ENCODE results near the gene FPR2.
A peak's percentile ranks its signal among the peaks of the same experiment; 100 is the strongest.
"Not testable (repeated sequence)": the region's sequence is repeated elsewhere in the genome, so short reads cannot be mapped to it uniquely, and the experiment has no call there.

Gene FPR2

GRCh38 chr19:51760697-51761356 is at the start of gene FPR2:
Gene FPR2 (plus strand): TSS chr19:51761180. CDS start chr19:51768659, 7,479 bp downstream.
- DNase-seq (ENCODE audit: low read depth) = no peak

DNA sequence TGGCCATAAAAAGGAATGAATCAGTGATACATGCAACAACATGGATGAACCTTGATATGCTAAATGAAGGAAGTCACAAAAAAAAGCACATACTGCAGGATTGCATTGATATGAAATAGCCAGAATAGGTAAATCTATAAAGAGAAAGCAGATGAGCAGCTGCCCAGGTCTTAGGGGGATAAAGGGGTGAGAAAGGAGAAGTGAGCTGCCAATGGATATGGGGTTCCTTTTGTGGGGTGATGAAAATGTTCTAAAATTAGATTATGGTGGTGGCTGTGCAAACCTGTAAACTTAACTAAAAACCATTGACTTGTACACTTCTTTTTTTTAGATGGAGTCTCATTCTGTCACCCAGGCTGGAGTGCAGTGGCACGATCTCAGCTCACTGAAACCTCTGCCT is 49.3 kb upstream of the FPR2 start:
- DNase-seq (ENCODE audit: low read depth) = no peak

GRCh38 chr19:51712461-51713081 is 48.4 kb upstream of the FPR2 start:
- peak; percentile 75 for DNase-seq (ENCODE audit: low read depth)

DNA sequence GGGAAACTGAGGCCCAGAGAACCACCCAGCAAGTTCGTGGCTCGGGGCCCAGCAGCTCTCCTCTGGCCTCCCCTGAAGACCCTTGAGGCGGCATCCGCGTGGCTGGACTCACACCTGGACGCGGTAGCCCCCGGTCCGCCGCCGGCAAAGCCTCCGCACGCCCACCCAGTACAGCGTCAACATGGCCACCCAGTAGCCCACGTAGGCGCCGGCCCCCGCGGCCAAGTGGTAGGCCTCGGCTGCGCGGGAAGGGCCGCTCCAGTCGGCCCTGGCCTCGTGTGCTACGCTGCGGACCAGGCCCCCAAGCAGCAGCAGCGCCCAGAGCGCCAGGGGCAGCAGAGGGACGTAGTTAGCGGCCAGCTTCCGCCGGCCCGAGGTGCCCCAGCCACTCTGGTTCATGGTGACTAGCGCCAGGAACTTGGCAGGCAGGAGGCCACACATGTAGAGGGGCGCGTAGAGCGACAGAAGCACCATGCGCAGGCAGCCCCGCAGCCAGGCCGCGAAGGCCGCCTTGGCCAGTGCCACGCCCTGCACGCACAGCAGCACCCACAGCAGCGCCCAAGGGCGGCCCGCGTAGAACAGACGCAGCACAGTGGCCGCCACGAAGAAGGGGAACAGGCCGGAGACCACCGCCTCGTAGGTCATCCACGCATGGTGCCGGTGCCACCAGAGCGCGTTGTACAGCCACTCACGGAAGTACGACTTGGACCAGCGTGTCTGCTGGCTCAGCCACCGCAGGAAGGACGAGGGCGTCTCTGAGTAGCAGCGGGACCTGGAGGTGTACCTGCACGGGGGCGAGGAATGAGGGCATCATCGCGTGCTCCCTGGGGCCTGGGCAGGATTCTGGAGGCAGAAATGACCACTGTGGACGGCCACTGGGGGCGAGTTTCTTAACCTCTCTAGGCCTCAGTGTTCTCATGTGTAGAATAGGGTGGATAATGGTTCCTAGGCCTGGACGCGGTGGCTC is 47.4 kb upstream of the FPR2 start:
- DNase-seq (ENCODE audit: low read depth) = no peak

GRCh38 chr19:51714848-51715247 is 46.1 kb upstream of the FPR2 start:
- DNase-seq (ENCODE audit: low read depth) = no peak

DNA sequence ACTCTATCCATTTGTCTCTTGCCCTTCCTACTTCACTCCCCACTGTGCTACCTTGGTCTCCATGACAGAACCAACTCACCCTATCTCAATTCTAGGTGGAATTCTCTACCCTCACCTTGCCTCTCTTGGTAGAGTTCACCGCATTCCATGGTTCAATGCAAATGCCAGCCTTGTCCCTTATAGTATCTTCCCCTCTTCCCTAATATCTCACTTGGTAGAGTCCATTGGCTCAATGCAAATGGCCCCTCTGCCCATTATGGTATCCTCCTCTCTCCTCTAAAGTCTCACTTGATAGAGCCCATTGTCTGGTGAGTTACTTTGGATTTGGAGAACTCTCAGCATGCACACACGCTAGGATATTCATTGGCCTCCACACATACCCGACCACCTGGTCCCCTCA is 45.1 kb upstream of the FPR2 start:
- no peak for DNase-seq (ENCODE audit: low read depth)

GRCh38 chr19:51716925-51717324 is 44.1 kb upstream of the FPR2 start:
- no peak for DNase-seq (ENCODE audit: low read depth)

GRCh38 chr19:51719251-51719988 is 41.6 kb upstream of the FPR2 start:
- DNase-seq (ENCODE audit: low read depth) = no peak

- no peak for DNase-seq (ENCODE audit: low read depth)
Measured at GRCh38 chr19:51721905-51722304, 39.1 kb upstream of the FPR2 start.

DNA sequence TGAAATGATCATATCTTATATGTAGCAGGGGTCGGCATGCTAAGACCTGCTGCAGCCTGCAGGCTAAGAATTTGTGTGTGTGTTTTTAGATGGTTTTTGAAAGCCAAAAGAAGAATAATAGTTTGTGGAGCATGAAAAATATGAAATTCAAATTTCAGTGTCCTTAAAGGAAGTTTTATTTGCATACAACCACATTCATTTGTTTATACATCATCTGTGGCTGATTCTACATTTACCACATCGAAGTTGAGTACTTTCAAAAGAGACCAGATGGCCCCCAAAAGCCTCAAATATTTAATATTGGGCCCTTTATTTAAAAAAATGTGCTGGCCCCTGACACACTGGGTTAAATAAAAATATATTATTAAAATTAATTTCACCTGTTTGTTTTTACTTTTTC is 38.5 kb upstream of the FPR2 start:
- DNase-seq (ENCODE audit: low read depth) = no peak

GRCh38 chr19:51724543-51724942 is 36.4 kb upstream of the FPR2 start:
- no peak for DNase-seq (ENCODE audit: low read depth)

DNA sequence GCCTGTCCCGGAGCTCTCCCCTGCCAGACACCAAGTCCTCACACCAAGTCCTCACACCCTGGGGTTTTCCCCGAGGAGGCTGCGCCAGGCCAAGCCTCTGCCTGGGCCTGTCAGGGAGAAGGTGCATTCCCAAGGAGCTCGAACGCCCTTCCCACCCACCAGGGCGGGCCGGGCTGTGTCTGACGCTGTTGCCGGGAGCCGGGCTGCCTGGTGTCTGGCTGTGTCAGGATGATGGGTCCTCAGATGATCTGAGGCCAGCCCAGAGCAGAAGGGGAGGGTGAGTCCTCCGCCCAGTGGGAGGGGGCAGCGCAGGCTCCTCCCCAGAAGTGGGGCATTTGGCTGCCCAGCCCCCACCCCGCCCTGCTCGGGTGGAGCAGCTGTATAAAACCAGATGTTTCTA is 34.9 kb upstream of the FPR2 start:
- peak; percentile 70 for DNase-seq (ENCODE audit: low read depth)

- DNase-seq (ENCODE audit: low read depth) = peak; percentile 57
Measured at GRCh38 chr19:51727349-51727880, 33.6 kb upstream of the FPR2 start.

DNA sequence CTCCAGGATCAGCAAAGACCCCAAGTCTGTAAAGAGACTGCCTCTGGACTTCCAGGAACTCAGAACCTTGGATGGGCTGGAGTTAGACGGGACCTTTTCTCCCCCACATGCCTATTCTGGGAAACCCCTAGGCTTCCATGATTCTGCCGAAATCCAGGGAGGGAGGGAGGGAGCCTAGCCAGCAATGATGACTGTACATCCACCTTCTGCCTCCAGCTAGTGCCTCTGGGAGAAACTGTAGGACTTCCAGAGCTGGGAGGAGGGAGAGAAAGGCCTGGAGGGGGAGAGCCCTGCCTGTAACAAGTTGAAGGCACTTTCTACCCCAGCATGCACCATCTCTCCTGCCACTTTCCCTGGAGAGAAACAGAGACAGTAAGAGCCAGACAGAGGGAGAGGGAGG is 31.2 kb upstream of the FPR2 start:
- peak; percentile 30 for DNase-seq (ENCODE audit: low read depth)

- no peak for DNase-seq (ENCODE audit: low read depth)
Measured at GRCh38 chr19:51733742-51734522, 27.0 kb upstream of the FPR2 start.

GRCh38 chr19:51735759-51736449 is 25.1 kb upstream of the FPR2 start:
- peak; percentile 89 for DNase-seq (ENCODE audit: low read depth)

DNA sequence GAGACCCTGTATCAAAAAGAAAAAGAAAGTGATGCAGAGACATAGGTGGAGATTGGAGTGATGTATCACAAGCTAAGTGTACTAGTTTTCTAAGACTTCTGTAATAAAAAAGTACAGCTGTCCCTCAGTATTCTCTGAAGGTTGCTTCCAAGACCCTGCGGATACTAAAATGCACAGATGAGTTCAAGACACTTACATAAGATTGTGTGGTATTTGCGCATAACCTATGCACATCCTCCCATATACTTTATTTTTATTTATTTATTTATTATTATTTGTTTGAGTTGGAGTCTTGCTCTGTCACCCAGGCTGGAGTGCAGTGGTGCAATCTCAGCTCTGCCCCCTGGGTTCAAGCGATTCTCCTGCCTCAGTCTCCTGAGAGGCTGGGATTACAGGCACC is 23.6 kb upstream of the FPR2 start:
- DNase-seq (ENCODE audit: low read depth) = no peak

DNA sequence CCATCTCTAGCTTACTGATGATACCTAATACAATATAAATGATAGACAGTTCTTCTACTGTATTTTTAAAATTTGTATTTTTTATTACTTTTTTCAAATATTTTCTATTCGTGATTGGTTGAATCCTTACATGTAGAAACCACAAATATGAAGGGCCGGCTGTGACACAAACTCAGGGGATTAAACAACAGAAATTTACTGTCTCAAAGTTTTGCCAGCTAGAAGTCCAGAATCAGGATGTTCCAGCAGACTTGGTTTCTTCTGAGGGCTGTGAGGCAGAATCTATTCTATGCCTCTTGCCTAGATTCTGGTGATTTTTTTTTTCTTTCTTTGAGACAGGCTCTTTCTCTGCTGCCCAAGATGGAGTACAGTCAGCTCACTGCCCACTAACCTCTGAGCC is 23.1 kb upstream of the FPR2 start:
- DNase-seq (ENCODE audit: low read depth) = no peak

DNA sequence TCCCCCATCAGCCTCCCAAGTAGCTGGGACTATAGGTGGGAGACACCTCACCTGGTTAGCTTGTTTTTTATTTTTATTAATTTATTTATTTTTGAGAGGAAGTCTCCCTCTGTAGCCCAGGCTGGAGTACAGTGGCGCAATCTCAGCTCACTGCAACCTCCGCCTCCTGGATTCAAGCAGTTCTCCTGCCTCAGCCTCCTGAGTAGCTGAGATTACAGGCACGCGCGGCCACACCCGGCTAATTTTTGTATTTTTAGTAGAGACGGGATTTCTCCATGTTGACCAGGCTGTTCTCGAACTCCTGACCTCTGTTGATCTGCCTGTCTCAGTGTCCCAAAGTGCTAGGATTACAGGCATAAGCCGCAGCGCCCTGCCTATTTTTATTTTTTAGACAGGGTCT is 22.5 kb upstream of the FPR2 start:
- DNase-seq (ENCODE audit: low read depth) = not testable (repeated sequence)

DNA sequence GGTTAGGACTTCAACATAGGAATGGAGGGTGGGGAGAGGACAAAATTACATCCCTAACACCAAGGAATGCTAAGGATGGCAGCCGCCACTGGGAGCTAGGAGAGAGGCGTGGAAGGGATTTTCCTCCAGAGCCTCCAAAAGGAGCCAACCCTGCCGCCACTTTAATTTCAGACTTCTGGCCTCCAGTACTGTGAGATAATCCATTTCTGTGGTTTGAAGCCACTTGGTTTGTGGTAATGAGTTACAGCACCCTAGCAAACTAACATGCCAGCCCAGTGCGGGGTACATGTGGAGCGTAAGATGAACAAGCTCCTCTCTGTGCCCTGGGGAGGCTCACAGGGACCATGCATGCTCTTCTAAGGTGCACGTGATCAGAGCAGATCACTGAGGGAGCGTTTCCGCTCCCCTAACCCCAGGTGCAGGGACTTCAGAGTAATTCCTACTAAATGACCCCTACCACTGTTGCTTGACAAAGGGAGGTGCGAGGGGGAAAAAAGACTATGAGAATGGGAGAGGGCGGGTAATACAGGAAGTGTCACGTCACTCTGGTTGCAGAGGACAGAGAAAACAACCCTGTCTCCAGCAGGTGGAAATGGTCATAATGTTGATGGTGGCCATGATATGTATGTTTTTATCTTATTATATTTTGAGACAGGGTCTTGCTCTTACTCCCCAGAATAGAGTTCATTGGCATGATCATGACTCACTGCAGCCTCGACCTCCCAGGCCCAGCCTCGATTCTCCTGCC is 21.3 kb upstream of the FPR2 start:
- no peak for DNase-seq (ENCODE audit: low read depth)

Measured in ELR (cell line).